ENCODE data around the gene KRT78.
A peak's percentile ranks its signal among the peaks of the same experiment; 100 is the strongest.
"Not testable (repeated sequence)": the region's sequence is repeated elsewhere in the genome, so short reads cannot be mapped to it uniquely, and the experiment has no call there.

KRT78 gene

GRCh38 chr12:52890417-52890816 is 41.6 kb upstream of the KRT78 start:
- H3K4me3 ChIP-seq (replicated peaks; ENCODE audit: low read depth, low read length): no peak overlapping the region
- no peak for TF ChIP-seq CTCF (IDR thresholded peaks at IDR 0.05; ENCODE audit: low read length, missing control alignments)
- DNase-seq (ENCODE audit: low read depth): no peak

- DNase-seq (ENCODE audit: low read depth): peak; percentile 64
- peak; percentile 86 for TF ChIP-seq CTCF (IDR thresholded peaks at IDR 0.05; ENCODE audit: low read length, missing control alignments)
- no peak overlapping the region for H3K4me3 ChIP-seq (replicated peaks; ENCODE audit: low read depth, low read length)
Measured at GRCh38 chr12:52884526-52885293, 35.9 kb upstream of the KRT78 start.

- not testable (repeated sequence) for H3K4me3 ChIP-seq (replicated peaks; ENCODE audit: low read depth, low read length); DNase-seq (ENCODE audit: low read depth)
Measured at GRCh38 chr12:52880499-52880898, 31.7 kb upstream of the KRT78 start.

GRCh38 chr12:52879394-52880351 is 30.9 kb upstream of the KRT78 start:
- peak; percentile 91 for DNase-seq (ENCODE audit: low read depth)
- H3K4me3 ChIP-seq (replicated peaks; ENCODE audit: low read depth, low read length): no peak overlapping the region
- TF ChIP-seq CTCF (IDR thresholded peaks at IDR 0.05; ENCODE audit: low read length, missing control alignments): peak; percentile 92

GRCh38 chr12:52878507-52879393 is 30.0 kb upstream of the KRT78 start:
- DNase-seq (ENCODE audit: low read depth): no peak
- no peak overlapping the region for H3K4me3 ChIP-seq (replicated peaks; ENCODE audit: low read depth, low read length)
- no peak for TF ChIP-seq CTCF (IDR thresholded peaks at IDR 0.05; ENCODE audit: low read length, missing control alignments)

GRCh38 chr12:52877242-52877641 is 28.4 kb upstream of the KRT78 start:
- no peak for DNase-seq (ENCODE audit: low read depth)
- TF ChIP-seq CTCF (IDR thresholded peaks at IDR 0.05; ENCODE audit: low read length, missing control alignments): no peak
- no peak overlapping the region for H3K4me3 ChIP-seq (replicated peaks; ENCODE audit: low read depth, low read length)
